Liver (tissue), 9 donors: ENCODE measurements around the gene STEAP3. TPM values are rescaled to one million over a fixed set of nuclear protein-coding genes. Genes with fewer than 3 reads are reported as not detected.

Source experiments
- DNase-seq: peaks from one replicate; pipeline ENCODE4 v3.0.0-alpha.2; 2017; ENCODE audit warnings: low spot score
- H3K27ac ChIP-seq, 2 donors: one replicate each; pipeline ENCODE4 v1.7.0; 2013; ENCODE audit warnings: inconsistent platforms in 2 of 2, low read length in 2 of 2, control low read depth in 1 of 2, low read depth in 1 of 2, mild to moderate bottlenecking in 1 of 2
- H3K27me3 ChIP-seq, 4 donors: one replicate each; pipeline versions ENCODE4 v1.6.1 to v1.7.0; 2013; ENCODE audit warnings: low read length in 3 of 4, inconsistent platforms in 1 of 4, mild to moderate bottlenecking in 1 of 4, moderate library complexity in 1 of 4; ENCODE audit not compliant: control insufficient read depth in 4 of 4, insufficient read depth in 4 of 4
- H3K36me3 ChIP-seq, 4 donors: one replicate each; pipeline versions ENCODE4 v1.6.1 to v1.7.0; 2013; ENCODE audit warnings: low read length in 3 of 4, mild to moderate bottlenecking in 3 of 4, low read depth in 1 of 4, moderate library complexity in 1 of 4; ENCODE audit not compliant: control insufficient read depth in 4 of 4, insufficient read depth in 3 of 4
- H3K4me1 ChIP-seq, 4 donors: one replicate each; pipeline versions ENCODE4 v1.6.1 to v1.7.0; 2013; ENCODE audit warnings: low read length in 3 of 4, mild to moderate bottlenecking in 3 of 4, moderate library complexity in 1 of 4; ENCODE audit not compliant: control insufficient read depth in 4 of 4, insufficient read depth in 4 of 4
- H3K4me3 ChIP-seq, 3 donors: one replicate each; pipeline versions ENCODE4 v1.6.1 to v1.7.0; 2013; ENCODE audit warnings: low read length in 3 of 3, control low read depth in 1 of 3, low read depth in 1 of 3, mild to moderate bottlenecking in 1 of 3
- H3K9ac ChIP-seq, 2 donors: one replicate each; pipeline ENCODE4 v1.7.0; 2013; ENCODE audit warnings: low read length in 2 of 2, mild to moderate bottlenecking in 2 of 2, moderate library complexity in 2 of 2, control low read depth in 1 of 2, low read depth in 1 of 2
- H3K9me3 ChIP-seq, 4 donors: one replicate each; pipeline versions ENCODE4 v1.6.1 to v1.7.0; 2013; ENCODE audit warnings: low read length in 3 of 4; ENCODE audit not compliant: control insufficient read depth in 4 of 4
- EGR1 ChIP-seq, 2 donors: IDR thresholded peaks; 2 replicates each; pipeline ENCODE4 v1.6.1; 2016 to 2018; ENCODE audit warnings: antibody characterized with exemption in 2 of 2, low read depth in 2 of 2
- FOXA1 ChIP-seq: IDR thresholded peaks from 2 replicates; pipeline ENCODE4 v1.6.1; 2016; ENCODE audit warnings: antibody characterized with exemption
- GABPA ChIP-seq, 2 donors: IDR thresholded peaks in 1 of 2; conservative IDR thresholded peaks in 1 of 2; 2 replicates each; pipeline ENCODE4 v1.6.1; 2016; ENCODE audit warnings: antibody characterized with exemption in 2 of 2, mild to moderate bottlenecking in 1 of 2, moderate library complexity in 1 of 2
- HNF4A ChIP-seq, 2 donors: conservative IDR thresholded peaks; 2 replicates each; pipeline ENCODE4 v1.6.1; 2016; ENCODE audit warnings: antibody characterized with exemption in 2 of 2, mild to moderate bottlenecking in 2 of 2
- HNF4G ChIP-seq: IDR thresholded peaks from 2 replicates; pipeline ENCODE4 v1.6.1; 2016; ENCODE audit warnings: antibody characterized with exemption
- NR2F2 ChIP-seq: IDR thresholded peaks from 2 replicates; pipeline ENCODE4 v1.6.1; 2016; ENCODE audit warnings: antibody characterized with exemption
- RAD21 ChIP-seq, 2 donors: IDR thresholded peaks; 2 replicates each; pipeline ENCODE4 v1.6.1; 2016; ENCODE audit warnings: antibody characterized with exemption in 2 of 2, mild to moderate bottlenecking in 2 of 2
- RXRA ChIP-seq, 2 donors: IDR thresholded peaks; 2 replicates each; pipeline ENCODE4 v1.6.1; 2017 to 2018; ENCODE audit warnings: antibody characterized with exemption in 2 of 2, mild to moderate bottlenecking in 1 of 2
- SP1 ChIP-seq: IDR thresholded peaks from 2 replicates; pipeline ENCODE4 v1.6.1; 2018; ENCODE audit warnings: antibody characterized with exemption, mild to moderate bottlenecking
- TAF1 ChIP-seq: conservative IDR thresholded peaks from 2 replicates; pipeline ENCODE4 v1.6.1; 2016; ENCODE audit warnings: antibody characterized with exemption, mild to moderate bottlenecking
- YY1 ChIP-seq: IDR thresholded peaks from 2 replicates; pipeline ENCODE4 v1.6.1; 2016; ENCODE audit warnings: antibody characterized with exemption, mild to moderate bottlenecking
- WGBS: extraction: QIAGEN DNeasy Blood & Tissue Kit; methylation state at CpG from one replicate; pipeline ENCODE4 v1.1.7; 2013; 5-methylcytosine and 5-hydroxymethylcytosine counted together
- polyA plus RNA-seq, 2 donors: library from polyadenylated mRNA; stranded (reverse) in 1 of 2; unstranded in 1 of 2; fragments of 200-250 nt in 1 of 2; fragments of >200 nt in 1 of 2; fragmentation: Nextera tagmentation in 1 of 2; extraction: Ambion mirVana in 1 of 2; gene quantifications; one replicate each; pipeline versions ENCODE4 v1.2.1 to v1.2.3, GENCODE V29; 2013 to 2015
- total RNA-seq, 2 donors: library from RNA; depleted of rRNA; stranded (reverse); fragments of >200 nt; gene quantifications; one replicate each; pipeline ENCODE4 v1.2.3, GENCODE V29; 2014
- TF ChIP-seq, protein P1 (sequence below): fragments of 150-350 bp; IDR thresholded peaks from 2 replicates; pipeline ENCODE4 v1.5.1; 2017; ENCODE audit warnings: improper control_type of control experiment, low read depth, low read length; ENCODE audit not compliant: missing input control
- TF ChIP-seq, protein P2 (sequence below): IDR thresholded peaks from 2 replicates; pipeline ENCODE4 v1.6.1; 2016; ENCODE audit warnings: antibody characterized with exemption, mild to moderate bottlenecking
- TF ChIP-seq, protein P3 (sequence below): IDR thresholded peaks from 2 replicates; pipeline ENCODE4 v1.6.1; 2016; ENCODE audit warnings: antibody characterized with exemption
- TF ChIP-seq, protein P4 (sequence below): IDR thresholded peaks from 2 replicates; pipeline ENCODE4 v1.6.1; 2016; ENCODE audit warnings: antibody characterized with exemption
- donor health status: healthy.
- donor health status: healthy.
- donor health status: healthy.
- donor health status: healthy.
- donor health status: healthy.

The STEAP3 gene
- total and polyA plus RNA-seq, 4 donors = 44.4 to 158 (median 113) TPM

DNA sequence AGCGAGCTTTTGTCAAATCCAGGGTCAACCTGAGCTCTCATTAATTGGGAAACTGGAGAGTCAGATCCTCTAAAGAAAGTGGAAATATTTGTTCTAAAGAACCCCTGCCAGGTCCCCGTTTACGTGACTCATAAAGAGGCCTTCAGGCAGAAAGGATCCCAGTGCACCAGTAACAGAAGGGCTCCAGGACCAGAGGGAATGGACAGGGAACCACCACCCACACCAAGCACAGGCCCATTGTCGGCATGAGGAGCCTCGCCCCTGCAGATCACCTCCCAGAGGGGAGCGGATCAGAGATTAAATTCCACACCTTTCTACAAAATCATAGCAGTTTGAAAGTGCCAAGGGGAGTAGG is 48.7 kb upstream of the STEAP3 start (continued):
- TF ChIP-seq, protein P1, sequence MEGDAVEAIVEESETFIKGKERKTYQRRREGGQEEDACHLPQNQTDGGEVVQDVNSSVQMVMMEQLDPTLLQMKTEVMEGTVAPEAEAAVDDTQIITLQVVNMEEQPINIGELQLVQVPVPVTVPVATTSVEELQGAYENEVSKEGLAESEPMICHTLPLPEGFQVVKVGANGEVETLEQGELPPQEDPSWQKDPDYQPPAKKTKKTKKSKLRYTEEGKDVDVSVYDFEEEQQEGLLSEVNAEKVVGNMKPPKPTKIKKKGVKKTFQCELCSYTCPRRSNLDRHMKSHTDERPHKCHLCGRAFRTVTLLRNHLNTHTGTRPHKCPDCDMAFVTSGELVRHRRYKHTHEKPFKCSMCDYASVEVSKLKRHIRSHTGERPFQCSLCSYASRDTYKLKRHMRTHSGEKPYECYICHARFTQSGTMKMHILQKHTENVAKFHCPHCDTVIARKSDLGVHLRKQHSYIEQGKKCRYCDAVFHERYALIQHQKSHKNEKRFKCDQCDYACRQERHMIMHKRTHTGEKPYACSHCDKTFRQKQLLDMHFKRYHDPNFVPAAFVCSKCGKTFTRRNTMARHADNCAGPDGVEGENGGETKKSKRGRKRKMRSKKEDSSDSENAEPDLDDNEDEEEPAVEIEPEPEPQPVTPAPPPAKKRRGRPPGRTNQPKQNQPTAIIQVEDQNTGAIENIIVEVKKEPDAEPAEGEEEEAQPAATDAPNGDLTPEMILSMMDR = no peak

DNA sequence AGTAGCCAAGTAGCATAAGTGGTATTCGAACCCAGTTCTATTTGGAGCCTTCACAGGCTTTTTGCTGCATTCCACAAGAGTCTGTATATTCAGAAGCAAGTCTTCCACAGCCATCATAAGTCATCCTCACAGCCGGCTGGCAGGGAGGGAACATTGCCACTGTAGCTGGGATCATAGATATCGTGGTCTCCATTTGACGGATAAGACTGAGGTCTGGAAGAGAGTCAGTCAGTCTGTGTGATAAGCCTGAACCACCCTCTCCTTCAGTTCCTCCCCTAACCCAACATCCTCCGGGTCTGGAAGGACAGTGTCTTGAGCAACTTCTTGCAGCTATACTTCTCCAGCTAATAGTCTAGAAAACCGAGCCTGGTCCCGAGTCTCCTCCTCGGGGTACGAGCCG is 48.1 kb upstream of the STEAP3 start:
- WGBS = 80% methylated on average over 10 of the region's 10 CpGs
- Histone ChIP-seq H3K4me1 (no peaks in the 10 kb centered on the region), H3K27me3 (no peaks in the 10 kb centered on the region), H3K27ac (no peak overlapping the region), H3K9me3 (no peaks in the 10 kb centered on the region), H3K4me3 (no peak overlapping the region), H3K36me3 (no peaks in the 10 kb centered on the region), H3K9ac (no peak overlapping the region)
- TF ChIP-seq, protein P2, sequence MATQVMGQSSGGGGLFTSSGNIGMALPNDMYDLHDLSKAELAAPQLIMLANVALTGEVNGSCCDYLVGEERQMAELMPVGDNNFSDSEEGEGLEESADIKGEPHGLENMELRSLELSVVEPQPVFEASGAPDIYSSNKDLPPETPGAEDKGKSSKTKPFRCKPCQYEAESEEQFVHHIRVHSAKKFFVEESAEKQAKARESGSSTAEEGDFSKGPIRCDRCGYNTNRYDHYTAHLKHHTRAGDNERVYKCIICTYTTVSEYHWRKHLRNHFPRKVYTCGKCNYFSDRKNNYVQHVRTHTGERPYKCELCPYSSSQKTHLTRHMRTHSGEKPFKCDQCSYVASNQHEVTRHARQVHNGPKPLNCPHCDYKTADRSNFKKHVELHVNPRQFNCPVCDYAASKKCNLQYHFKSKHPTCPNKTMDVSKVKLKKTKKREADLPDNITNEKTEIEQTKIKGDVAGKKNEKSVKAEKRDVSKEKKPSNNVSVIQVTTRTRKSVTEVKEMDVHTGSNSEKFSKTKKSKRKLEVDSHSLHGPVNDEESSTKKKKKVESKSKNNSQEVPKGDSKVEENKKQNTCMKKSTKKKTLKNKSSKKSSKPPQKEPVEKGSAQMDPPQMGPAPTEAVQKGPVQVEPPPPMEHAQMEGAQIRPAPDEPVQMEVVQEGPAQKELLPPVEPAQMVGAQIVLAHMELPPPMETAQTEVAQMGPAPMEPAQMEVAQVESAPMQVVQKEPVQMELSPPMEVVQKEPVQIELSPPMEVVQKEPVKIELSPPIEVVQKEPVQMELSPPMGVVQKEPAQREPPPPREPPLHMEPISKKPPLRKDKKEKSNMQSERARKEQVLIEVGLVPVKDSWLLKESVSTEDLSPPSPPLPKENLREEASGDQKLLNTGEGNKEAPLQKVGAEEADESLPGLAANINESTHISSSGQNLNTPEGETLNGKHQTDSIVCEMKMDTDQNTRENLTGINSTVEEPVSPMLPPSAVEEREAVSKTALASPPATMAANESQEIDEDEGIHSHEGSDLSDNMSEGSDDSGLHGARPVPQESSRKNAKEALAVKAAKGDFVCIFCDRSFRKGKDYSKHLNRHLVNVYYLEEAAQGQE = no peak
- TF ChIP-seq FOXA1 (no peak), HNF4A (conservative IDR thresholded peaks at IDR 0.05) (no peak), TAF1 (no peak), EGR1 (IDR thresholded peaks at IDR 0.05; ENCODE audit: low read depth in 2 of 2) (no peak), GABPA (IDR thresholded peaks at IDR 0.05 in 1 of 2, conservative IDR thresholded peaks at IDR 0.05 in 1 of 2) (no peak), YY1 (no peak), SP1 (no peak), NR2F2 (no peak), RAD21 (IDR thresholded peaks at IDR 0.05) (no peak), RXRA (IDR thresholded peaks at IDR 0.05) (no peak), HNF4G (no peak)
- TF ChIP-seq, protein P3, sequence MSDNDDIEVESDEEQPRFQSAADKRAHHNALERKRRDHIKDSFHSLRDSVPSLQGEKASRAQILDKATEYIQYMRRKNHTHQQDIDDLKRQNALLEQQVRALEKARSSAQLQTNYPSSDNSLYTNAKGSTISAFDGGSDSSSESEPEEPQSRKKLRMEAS = no peak
- TF ChIP-seq, protein P1 = no peak
- TF ChIP-seq, protein P4, sequence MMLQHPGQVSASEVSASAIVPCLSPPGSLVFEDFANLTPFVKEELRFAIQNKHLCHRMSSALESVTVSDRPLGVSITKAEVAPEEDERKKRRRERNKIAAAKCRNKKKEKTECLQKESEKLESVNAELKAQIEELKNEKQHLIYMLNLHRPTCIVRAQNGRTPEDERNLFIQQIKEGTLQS = no peak
- peak; percentile 49 for DNase-seq
